Cerebellar cortex (tissue), 1 donor: ENCODE results near the gene TMC1.
A peak's percentile ranks its signal among the peaks of the same experiment; 100 is the strongest.

Source experiments
- DNase-seq: peaks from one replicate; pipeline ENCODE4 v3.0.0-alpha.2; 2015; ENCODE audit warnings: low spot score

TMC1 gene

DNA sequence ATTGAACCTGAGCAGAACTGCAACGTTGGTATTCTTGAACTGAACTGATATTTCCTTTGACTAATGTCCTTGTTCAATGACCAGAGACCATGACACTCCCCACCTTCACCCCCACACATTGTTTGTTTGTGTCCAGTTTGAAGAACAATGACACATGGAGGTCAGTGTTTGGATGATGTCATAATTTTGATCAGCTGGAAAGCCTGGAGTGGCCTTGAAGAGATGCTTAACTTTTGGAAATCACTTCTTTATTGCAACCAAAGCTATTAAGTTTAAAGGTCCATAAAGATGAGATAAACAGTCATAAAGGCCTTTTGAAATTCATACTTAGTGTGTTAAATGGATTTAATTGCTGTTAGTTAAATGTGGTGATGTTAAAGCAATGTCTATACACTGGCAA is 92.7 kb downstream of the TMC1 start:
- DNase-seq, result no peak

DNA sequence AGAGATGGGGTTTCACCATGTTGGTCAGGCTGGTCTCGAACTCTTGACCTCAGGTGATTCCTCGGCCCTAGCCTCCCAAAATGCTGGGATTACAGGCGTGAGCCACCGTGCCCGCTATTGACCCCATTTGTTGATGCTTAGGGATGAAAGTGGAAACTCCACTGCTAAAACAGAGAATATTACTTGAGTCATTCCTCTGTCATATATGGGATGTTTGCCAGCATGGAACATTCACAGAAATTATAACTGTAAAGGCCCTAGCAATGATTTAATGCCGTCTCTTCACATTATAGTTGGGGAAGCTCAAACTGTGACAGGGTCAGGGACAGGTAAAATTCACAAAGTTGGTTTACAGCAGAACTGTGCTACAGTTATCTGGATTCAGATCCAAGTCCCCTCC is 94.5 kb downstream of the TMC1 start:
- DNase-seq, result no peak

DNA sequence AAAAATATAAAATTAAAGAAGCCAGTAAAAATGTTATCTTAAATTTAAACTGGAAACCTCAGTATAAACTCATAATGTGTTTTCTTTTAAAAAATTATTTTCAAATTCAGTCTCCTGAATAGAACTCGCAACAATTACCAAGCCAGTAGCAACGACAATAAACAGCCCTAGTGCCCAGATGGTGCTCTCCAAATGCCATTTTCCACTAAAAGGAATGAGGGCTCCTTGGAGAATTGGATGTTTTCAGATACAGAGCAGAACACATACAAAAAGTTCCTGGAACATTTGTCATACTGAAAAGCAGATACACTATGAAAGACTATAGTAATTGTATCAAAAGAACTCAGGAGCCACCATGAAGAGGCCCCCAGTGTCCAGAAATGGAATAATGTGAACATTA is 97.4 kb downstream of the TMC1 start:
- peak; percentile 12 for DNase-seq

DNA sequence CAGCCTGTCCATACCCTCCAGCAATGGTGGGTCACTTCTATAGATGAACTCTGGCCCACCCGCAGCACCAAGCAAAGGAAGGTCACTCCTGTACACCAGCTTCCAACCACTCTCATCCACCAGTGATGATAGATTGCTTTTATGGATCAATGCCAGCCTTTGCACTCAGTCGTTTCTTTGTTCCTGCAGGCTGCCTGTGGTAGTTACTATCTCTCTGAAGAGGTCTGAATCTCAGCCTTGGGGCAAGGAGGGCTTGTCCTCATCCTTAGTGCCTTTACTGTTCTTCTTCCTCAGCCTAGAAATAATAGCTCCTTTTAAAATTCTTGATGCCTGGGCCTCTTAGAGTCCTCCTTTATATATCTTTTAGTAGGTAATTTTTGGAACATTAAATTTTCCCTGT is 100.8 kb downstream of the TMC1 start:
- no peak for DNase-seq

DNA sequence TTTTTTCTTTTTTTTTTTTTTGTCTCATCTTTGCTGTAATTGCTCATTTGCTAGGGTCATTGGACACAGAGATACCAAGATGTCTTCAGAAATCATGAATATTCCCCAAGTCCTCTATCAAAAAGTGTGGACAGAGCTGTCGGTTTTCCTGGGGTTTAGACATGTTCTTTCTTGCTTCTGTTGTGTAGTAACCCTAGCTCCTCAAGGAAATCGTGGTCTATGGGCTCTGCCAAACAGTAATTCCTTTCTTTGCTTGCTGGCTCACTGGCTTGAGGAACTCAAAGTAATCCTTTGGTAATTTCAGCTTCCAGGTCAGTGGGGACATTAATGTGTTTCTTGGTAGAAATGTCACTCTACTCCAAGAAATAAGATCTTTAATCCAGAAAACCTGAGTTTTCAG is 101.7 kb downstream of the TMC1 start:
- no peak for DNase-seq

DNA sequence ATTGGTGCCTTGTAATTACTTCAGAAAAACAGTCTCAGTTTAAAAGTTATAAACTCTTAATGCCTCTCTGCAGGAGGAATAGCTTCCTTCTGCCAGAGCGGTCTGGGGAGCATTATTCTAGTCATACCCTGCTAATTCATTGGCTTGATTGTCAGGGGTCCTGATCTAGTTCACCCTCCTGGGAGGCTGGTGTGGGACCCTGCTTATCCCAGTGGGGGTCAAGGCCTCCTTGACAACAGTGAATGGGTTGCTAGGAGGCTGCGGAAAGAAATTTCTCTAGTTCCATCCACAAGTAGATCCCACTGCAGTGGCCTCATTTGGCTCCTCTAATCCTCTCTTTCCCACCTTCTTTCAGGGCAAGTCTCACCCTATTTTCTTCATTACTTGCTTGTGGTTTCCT is 105.7 kb downstream of the TMC1 start:
- DNase-seq, result no peak

DNA sequence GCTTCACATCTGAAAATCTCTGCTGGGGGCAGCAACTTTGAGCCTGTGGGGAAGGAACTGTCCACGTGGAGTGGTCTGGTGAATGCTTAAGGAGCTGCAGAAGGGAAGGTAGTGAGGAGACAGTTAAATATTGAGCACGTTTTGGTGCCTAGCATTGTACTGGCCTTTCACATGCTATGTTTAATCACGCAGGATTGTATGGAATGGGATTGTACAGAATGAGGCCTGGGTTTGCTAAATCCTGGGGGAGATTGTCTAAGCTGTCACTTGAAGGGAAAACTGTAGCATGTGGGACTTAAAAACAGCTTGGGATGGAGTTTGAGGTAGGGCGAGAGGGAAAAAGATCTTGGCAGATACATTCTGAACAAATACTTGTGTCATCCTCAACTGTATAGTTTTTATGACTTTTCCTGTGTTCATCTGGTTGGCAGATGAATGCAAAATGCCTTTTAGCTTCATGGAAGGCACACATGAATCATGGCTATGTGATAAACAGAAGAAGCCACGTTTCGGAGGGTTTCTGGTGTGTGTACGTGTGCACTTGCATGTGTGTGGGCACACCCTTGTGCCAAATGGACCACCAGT is 106.6 kb downstream of the TMC1 start:
- DNase-seq, result no peak

DNA sequence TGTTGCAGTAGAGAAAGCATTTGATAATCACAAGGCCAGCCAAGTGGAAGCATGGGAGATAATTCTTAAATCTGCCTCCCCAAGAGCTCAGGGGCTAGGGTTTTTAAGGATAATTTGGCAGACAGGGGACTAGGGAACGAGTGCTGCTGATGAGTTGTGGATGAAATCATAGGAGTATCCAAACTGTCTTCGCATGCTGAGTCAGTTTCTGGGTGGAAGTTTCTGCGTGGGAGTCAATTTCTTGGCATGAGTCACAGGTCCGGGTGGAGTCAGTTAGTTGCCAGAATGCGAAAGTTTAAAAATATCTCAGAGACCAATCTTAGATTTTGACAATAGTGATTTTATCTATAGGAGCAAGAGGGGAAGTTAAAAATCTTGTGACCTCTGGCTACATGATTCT is 112.6 kb downstream of the TMC1 start:
- DNase-seq, result no peak

DNA sequence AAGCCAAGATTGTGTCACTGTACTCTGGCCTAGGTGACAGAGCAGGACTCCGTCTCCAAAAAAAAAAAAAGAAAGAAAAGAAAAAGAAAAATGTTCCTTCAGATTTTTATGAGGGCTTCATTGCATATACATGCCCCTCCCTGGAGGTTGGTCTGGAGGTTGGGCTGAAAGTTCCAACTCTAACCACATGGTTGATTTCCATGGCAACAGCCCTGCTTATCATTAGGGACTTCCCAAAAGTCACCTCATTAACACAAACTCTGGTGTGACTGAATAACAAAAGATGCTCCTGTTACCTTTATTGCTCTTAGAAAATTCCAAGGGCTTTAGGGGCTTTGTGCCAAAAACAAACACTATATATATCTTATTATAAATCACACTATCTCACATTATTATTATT is 113.8 kb downstream of the TMC1 start:
- no peak for DNase-seq

DNA sequence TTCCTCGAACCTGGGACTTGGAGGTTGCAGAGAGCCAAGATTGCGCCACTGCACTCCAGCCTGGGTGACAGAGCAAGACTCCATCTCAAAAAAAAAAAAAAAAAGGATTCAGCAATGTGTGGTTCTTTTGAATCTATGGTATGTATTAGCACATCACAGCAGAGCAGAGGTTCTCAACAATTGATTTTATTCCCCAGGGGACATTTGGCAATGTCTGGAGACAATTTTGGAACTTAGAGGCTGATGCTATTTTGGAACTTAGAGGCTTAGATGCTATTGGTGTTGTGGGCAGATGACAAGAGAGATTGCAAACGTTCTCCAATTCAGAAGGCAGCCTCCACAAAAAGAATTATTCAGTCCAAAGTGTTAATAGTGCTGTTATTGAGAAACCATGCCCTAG is 115.2 kb downstream of the TMC1 start:
- no peak for DNase-seq

DNA sequence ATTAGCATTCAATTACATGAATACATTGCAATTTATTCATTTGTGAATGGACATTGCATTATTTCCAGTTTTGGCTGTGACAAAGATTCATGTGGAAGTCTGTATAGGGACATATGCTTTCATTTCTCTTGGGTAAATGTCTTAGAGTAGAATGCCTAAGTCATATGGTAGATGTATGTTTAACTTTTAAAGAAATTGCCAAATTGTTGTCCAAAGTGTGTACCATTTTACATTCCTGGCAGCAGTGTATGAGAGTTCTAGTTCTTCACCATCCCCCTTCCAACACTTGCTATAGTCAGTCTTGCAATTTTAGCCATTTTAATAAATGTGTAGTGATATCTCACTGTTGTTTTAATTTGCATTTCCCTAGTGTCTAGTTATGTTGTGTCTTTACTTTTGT is 122.2 kb downstream of the TMC1 start:
- DNase-seq, result no peak

DNA sequence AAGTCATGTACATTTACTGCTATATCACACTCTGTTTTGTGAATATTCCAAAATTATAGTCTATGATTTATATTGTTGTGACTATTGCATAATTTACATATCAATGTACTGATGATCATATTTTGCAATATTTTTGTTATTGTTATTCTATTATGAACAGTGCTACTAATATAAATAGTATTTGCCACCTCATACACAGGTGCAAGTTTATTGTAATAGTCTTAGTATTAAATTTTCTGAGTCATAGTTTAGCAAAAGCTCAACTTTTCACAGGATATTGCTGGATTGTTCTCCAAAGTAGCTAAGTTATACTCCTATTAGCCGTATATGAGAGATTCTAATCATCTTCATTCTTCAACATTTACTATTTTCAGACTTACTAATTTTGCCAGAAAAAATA is 124.7 kb downstream of the TMC1 start:
- DNase-seq, result no peak

DNA sequence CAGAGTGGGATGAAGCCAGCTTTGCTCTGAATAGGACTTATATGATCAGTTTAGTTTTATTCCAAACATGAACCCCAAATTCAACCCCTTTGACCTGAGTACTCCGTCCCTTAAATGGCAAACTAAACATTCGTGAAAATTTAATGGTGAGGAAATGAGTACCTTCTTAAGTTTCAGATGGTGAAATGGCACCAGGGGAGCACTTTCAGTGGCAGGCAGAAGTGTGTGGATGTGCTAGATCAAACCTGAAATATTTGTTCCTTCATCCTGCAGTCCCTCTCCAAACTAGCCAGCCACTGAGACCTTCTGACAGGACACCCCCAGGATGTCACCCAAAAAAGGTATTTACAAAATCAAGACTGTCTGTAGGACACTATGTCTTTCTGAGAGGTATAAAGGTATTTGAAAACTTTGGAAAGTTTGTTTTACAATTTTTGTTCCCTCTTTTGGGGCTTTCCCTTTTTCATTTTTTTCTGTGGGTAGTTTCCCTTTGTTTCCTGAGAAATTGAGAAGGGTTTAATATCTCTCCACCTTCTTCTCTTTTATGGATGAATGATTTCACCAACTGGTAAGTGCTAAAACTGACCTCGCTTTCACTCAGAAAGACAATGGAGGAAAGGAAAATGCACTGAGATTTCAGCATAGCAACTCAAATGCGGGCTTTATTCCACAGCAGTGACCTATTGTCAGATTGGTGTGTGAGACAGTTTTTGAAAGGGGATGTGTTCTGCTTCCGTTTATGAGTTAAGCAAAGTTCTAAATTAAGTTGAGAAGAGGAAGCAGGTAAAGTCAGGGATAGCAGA is 127.1 kb downstream of the TMC1 start:
- DNase-seq, result no peak

DNA sequence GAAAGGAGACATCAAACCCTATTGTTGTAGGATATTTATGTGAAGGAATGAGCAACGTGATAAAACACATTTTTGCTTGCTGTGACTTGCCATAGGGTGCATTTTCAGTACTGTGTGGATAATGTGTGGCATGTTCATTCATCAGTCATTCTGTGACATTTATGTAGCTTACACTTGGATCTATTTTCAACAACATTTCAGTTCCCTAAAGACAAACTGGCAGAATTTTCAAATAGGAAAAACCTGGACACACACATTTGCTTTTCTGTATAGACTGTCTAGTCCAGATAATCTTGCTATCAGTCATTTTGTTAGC is 127.7 kb downstream of the TMC1 start:
- DNase-seq, result no peak

DNA sequence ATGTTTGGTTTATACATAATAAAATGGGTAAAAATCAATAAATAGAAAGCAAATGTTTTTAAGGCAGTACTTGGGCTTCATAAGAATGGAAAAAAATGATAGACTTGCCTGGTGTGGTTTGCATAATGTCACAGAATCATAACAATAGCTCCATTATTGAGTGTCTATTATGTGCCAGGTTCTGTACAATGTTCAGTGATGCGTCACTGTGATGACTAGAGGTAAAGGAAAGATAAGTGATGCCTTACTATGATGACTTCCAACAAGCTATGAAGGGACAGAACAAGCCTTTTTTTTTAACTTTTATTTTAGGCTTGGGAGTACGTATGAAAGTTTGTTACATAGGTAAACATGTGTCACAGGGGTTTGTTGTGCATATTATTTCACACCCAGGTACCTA is 128.8 kb downstream of the TMC1 start:
- no peak for DNase-seq

DNA sequence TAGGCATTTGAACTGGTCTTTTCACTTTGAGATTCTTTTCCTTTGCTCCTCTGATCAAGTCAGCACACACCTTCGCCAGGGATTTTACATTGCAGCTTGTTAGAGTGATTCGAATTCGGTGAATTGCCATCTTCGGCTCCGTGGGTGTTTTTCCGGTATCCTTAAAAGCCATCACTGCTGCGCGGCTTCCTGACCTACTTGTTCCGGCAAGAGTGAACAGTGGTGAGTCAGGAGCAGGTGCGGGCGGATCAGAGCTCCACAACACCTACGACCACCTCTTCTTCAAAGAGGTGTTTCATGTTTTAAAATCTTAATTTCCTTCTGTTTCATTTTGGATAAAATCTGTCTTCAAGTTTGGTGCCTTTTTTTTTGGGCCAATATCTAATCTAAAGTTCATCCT is 134.6 kb downstream of the TMC1 start:
- no peak for DNase-seq

DNA sequence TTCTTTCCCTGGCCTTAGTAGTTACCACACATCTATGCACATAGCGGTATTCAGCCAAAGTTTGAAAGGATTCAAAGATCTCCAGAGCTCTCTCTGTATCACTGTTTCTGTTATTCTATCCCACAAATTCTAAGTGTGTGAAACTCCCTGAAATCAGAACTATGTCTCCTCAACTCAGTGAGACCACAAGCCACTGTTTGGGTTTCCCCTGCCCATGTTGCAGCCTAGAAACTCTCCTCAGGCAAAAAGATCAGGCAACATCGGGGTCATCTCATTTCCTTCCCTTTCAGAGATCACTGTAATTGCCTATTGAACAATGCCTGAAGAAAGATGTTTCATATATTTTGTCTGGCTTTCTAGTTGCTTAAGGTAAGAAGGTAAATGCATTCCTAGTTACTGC is 135.6 kb downstream of the TMC1 start:
- no peak for DNase-seq

DNA sequence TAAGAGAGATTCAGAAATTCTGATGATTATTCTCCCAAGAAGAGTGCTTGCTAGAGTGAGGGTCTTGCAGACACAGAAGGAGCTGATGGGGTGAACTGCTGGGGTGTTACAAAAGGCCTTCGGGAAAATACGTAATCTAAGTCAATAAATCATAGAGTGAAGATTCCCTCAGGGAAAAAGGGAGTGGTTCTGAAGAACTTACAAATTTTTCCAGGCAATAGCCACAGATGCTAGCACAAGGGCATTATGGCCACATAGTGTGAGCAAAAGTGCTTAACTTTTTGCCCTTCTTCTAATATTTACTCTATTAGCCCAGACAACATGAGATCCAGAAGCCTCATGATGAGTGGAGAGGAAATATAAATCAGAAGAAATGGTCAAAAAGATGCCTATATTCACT is 137.3 kb downstream of the TMC1 start:
- no peak for DNase-seq

DNA sequence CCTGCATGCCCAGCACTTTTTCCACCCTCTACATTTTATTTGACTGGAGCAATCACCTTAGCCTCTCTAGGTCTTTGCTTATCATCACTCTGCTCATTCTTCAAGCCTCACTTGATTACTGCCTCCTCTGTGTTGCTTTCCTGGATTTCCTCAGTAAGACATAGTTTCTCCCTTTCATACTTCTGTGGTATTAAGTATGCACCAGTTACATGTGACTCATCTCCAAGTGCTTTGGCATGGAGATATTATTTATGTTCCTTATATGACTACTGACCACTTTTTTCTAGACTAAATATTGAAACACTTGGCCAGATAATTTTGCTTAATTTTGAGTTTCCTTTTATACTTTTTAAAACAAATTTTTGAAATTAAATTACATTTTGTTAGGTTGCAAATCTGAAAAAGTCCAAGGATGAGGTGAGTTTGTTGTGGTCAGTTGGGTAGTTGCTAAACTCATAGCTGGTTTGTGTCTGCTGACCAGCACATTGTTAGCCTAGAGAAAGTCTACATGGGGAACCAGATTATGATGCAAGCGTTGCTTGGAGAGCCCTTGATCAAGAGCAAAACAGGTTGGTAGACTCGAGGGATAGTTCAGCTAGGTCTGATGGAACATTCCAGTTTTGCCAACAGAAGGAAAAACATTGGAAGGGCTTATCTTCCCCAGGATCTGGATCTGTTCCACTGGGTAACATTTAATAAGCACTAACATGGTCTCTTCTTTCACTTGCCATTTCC is 140.2 kb downstream of the TMC1 start:
- no peak for DNase-seq

DNA sequence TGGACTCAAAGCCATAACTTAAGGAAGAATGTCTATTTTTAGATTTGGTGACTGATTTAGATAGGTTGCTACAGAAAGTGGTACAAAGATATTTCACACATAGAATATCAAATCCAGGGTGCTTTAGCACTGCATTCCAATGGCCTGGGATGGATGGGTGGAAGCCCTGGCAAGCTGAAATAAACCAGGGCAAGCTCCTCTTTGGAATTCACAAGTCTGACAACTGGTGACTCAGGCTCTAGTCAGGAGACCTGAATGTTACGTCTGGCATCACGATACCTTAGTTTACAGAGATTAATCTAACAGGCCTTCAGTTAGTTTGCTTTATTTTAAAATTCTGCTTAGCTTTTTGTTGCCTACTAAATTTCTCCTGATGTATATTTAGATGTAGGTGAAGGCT is 144.0 kb downstream of the TMC1 start:
- DNase-seq, result no peak

DNA sequence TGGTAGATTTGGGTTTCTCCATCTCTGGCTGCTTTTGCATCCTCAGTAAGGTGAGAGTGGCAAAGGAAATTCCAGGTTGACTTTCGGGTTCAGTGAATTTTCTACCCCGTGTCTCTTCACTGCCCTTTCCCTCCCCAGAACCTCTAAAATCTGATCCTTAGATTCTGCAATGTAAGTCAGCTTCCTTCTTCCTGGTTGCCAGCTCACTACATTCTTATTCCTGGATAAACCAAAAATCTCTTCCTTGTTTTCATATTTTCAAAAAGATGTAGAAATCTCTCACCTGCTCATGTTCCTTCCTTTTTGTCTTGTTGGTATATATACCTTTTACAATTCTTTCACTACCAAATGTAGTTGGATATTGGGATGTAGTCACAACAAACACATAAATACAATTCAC is 145.8 kb downstream of the TMC1 start:
- DNase-seq, result no peak

DNA sequence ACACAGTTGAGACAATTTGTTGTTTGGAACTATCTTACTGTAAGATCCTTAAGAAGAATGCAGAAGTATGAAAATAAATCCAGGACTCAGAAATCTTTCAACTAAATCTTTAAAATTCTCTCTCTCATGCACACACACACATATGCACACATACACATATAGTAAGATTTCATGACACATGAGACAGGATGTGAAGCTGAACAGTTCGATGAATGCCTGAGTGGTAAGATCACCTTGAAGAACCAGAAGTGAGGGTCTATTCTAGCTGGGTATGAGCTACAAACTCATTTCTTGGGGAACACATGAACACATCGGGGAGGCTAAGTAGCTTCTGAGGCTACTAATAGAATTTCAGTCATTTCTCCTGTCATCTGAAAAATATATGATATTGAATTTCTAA is 153.6 kb downstream of the TMC1 start:
- no peak for DNase-seq

DNA sequence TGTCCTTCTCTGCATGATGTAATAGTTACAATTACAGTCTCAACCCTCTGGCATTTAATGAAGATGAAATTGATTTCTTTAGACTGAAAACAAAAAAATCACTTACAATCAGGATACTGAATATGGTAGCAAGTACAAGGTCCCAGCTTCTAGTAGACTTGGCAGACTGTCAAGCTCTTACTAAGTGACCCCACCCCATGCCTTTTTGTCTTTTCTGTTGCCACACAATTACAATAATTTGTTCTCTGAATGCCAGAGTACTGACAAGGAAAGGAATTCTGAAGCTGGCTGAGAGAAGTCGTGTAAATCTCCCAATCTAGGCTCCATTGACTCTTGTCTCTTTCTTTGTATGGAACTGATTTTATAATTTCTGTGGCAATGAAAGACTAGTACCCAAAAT is 154.2 kb downstream of the TMC1 start:
- no peak for DNase-seq
